Kidney glomerular epithelial cell (primary cell): ENCODE measurements around the gene PLCB4.

Source experiments
- DNase-seq: peaks from one replicate; lab custom pipeline; 2025; lab: John Stamatoyannopoulos, UW

Gene PLCB4

DNA sequence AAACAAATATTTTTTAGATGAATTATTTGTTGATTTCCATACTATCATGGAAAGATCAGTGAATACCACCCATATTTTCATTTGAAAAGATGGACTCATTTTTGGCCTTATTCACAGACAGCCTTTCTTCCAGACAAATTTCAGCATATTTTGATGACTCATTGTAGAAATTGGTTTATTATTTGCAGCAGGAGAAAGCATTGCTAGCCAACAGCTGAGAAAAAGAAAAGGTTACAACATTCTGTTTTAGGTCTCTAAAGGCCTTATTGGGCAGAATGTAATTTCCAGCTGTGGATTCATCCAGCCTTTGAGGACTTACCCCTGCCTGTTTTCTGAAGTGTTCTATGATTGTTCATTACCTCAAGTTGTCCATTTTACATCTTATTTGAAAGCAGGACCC is 201.9 kb downstream of the PLCB4 start:
- DNase-seq = no peak

DNA sequence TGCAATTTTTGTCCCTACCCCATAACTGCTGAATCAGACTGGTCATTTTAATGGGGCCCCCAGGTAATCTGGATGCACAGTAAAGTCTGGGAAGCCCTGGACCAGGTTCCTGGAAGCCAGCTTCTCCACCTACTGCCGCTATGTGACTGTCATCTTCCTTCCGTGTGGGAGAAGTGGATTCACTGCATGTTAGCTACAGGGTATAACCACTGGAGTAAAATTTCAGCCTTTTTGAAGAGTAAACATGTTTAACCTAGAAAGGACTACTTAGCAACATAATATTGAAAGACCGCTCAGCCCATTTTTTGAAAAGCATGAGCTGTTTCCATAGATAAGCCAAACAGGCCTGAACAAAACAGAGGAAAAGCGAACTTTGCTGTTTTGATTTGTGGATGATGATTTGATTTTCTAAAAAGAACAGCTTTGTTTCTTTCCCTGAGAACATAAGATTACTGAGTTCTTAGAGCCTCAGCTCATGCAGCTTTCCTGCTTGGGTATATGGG is 208.1 kb downstream of the PLCB4 start:
- no peak for DNase-seq

DNA sequence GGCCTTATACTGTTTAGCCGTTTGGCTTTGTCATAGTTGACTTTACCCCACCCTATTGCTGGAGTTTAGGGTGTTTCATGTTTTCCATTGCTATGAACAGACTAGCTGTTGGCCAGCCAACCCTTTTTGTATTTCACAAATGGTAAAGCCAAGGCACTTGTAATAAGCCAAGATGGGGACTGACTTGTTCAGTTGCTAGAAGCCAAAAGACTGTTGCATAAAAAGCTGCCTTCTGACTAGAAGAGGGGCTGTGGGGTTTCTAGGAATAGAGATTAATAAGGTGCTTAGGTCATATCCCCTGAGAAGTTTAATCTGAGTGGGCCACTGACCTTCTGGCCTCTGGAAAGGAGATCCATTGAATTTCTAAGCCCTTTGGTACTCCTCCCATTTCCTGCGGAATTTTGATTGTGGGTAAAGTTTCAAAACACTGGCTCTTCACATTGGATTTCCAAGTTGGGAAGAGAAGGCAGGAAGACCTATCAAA is 211.1 kb downstream of the PLCB4 start:
- no peak for DNase-seq

DNA sequence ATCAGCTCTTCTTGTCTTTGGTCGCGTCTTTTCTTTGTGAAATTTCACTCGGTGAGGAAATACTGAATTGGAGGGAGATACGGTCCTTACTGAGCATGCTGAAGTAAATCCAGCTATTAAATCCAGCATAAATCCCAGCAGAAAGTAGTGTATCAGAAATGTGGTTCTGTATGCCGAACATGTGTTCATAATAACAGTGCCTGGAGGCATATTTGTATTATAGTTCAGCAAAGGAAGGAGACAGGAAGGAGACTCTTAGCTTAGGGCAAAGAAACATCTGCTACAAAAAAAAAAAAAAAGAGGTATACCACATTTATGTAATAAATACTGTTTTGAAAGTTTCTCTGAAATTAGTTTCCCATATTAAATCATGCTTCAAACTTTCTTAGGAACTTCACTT is 211.8 kb downstream of the PLCB4 start:
- DNase-seq = no peak

DNA sequence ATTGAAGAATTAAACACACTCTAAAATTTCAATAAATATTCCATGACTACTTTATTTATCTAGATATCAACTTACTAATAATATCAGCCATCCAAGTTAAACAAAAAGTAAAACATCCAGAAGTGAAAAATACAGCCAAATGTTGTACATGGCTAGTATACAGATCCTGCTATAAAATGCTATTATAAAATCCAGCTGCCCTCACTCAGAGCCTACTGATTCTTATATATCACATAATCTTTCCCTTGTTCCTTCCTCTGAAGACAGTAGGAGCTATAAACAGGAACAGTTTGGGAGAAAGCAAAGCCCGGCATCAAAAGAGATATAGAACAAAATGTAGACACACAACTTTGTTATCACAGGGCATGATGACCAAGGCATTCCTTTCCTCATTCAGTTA is 212.9 kb downstream of the PLCB4 start:
- no peak for DNase-seq

DNA sequence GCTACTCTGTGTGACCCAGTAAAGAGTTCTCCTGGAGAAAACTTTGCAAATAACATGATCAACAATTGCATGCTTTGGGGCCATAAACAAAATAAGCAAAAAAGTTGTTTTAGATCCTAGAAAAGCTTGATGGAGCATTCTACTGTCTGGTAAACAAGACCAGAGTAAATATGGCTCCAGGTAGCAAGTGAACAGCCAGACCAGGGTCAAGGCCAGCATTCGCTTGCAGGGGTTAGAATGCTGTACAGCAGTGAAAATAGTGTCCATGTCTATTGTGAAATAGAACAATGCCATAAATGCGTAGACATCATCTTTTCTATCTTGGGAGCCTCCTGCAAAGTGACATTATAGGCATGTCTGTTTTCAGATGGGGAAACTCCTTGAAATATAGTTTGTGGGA is 216.7 kb downstream of the PLCB4 start:
- DNase-seq = no peak

DNA sequence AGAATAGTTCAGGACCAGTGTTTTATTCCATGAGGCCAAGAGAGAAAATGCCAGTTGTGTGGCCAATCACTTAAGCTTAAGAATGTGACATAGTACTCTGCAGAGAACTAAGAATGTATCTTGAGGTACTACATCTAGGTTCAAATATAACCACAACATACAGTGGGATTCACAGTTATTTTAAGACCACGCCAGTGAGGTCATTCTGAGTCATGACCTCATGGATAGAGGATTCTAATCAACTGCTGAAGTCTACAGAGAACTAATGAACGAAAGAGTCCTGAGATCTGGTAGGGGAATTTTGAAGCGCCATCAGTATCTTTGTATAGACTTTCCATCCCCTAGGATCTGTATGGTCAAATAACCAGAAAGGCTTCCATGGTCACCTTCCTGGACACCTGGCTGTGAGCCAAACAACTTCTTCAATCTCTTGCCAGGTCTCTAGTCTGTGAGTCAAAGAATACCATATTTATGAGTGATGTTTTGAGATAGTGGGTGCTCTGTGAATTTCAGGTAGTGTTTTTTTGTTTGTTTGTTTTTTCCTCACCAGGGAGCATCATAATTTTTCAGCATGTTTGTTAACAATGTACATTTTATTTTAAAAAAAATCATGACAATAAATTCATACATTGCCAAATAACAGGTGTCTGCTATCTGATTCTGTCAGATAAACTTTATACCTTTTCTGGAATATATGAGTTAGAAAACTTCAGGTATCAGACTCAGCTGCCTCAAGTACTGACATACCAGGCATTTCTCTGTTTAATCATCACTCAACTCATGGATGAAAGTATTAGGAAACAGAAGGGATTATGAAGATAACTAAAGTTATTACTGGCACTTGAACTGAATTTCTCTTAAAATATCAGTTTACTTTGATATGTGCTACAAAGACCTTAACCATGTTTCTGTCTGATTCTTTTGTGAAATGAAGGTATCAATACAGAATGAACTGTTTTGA is 217.9 kb downstream of the PLCB4 start:
- DNase-seq = peak; percentile 22

DNA sequence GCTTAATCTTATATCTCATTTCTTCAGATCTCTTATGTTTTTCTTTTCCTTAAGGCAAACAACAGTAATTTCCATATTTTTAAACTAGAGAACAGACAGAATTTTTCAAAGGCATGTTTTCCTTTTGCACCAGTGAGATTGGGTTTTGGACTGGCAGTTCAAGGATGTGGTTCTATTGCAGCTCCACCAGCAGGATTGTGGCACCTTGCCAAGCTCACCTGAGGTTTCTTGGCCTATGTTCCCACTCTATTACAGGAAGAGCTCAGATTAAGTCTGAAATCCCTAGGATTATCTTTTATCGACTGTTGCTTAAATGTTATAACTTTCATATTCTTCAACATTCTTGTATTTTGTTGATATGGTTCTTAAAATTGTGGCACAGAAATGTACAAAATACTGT is 218.9 kb downstream of the PLCB4 start:
- DNase-seq = no peak

DNA sequence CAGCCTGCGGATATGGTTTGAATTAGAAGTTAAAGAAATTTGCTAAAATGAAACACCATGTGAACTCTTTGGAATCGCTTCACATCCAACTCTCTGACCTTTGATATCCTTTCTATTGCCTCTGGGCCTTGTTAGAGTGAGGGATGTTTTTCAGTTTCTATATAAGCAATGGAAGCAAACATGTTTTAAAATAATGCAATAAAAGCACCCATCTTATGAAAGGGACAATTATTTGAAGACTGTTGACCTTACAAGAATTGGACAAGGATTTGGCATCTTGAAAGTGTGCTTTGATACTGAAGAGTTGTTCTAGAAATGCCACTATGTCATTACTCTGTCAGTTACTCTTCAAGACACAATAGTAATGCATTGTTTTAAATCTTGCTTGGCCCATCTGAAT is 221.4 kb downstream of the PLCB4 start:
- no peak for DNase-seq

DNA sequence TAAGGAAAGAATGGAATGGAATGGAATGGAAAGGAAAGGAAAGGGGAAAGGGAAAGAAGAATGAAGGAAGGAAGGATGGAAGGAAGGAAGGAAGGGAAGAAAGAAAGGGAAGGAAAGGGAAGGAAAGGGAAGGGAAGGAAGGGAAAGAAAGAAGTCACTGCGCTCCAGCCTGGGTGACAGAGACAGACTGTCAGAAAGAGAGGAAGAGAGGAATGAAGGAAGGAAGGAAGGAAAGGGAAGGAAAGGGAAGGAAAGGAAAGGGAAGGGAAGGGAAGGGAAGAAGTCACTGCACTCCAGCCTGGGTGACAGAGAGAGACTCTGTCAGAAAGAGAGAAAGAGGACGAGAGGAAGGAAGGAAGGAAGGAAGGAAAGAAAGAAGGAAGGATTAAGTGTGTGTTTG is 224.3 kb downstream of the PLCB4 start:
- no peak for DNase-seq

DNA sequence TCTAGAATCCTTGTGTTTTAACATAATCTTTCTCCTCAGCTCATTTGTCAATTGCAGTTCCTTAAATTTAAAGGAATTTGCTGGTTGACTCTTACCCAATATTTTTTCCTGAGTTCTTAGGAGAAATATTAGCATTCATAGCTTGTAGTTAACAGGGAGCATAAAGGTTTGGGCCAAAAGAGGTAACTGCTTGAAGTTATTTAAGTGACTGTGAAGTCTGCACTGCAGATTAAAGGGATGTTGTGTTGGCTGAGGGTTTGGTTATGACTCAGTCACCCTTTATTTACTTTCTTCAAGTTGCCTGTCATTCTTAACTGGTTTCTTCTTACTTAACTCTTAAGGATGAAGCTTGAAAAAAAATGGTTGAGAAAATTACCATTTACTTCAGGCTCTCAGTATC is 225.2 kb downstream of the PLCB4 start:
- DNase-seq = peak; percentile 59

DNA sequence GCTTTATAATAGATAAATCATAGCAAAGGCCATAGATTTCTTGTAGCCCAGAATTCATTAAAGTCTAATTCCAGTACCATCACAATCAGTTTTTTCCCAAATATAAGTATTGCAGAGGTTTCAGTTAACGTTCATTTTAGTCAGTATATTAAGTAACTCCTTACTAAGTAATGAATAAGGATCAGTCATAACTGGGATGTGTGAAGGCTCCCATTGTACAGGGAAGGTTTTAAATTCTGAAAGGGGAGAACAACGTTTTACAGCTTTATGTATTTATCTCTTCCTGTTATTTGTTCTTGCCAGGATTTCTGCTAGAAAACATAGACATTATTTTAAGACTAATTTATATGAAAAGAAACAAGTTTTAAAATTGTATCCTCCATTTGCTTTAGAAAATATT is 230.0 kb downstream of the PLCB4 start:
- no peak for DNase-seq

DNA sequence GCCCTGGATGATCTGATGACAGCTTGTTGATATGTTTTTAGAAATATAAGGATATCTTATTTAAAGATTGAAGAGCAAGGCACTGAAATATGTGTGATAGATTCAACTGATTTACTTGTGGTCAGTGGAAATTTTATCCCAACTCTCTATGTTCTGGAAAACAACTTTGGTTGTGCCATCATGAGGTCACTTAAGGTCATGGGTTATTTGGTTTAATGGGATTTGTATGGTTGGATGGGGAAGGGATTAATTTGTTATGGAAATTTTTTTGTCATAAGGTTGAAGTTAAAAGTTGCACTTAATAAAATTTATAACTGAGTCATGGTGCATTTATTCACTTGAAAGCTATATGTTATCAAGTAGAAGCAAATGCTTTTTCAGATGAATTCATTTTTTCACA is 231.2 kb downstream of the PLCB4 start:
- DNase-seq = no peak

DNA sequence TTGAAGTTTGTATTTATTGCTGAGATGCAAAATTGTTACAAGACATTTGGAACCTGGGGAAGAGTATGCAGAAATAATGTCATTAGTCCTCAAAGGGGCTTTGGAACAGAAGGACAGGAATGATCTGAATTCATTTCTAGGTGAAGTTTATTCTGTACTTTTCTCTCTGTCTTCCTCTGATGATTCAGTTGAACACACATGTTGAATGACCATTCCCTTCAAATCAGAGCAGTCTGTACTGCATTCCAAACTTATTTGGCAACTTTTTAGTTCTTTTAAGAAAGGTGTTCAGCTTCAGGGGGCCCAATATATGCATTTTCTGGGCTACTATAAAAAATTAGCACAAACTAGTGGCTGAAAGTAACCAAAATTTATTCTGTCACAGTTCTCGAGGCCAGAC is 231.6 kb downstream of the PLCB4 start:
- DNase-seq = no peak

DNA sequence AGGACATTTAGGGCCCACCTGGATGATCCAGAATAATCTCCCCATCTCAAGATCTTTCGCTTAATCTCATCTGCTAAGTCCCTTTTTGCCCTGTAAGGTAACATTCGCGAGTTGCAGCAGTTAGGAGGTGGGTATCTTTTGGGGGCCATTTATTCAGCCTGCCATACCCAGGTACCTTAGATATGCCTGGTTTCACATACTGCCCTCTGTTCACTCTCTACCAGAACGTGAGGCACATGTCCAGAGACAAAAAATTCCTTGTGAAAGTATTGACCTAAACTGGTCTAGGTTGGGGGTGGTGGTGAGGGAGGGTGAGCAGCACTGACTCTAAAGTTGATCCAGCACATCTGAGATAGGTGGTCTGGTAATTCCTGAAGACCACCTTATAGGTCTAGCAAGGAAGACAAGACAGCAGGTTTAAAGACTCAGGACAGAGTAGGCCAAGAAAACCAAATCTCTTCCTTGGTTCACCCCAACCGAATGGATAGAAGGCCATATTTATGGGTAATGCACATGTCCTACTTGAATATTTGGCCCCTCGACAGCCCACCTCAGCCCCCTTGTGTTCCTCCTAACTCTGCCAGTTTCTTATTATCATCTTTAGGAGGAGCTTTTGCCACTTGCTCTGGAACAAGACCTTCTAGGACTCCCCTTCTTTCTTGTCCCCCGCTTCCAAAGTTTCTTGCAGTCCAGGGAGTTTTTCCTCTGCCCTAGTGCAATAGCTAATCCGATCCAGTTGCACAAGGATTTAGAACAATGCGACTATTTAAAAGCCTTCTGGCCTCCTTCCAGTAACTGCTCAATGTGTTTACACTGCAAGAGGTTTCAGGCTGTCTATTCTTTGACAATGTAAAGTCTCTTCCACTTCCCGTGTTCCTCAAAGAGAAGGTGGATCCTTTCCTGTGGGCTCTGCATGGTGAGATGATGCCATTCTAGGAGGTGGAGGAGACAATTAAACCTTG is 232.5 kb downstream of the PLCB4 start:
- DNase-seq = no peak

DNA sequence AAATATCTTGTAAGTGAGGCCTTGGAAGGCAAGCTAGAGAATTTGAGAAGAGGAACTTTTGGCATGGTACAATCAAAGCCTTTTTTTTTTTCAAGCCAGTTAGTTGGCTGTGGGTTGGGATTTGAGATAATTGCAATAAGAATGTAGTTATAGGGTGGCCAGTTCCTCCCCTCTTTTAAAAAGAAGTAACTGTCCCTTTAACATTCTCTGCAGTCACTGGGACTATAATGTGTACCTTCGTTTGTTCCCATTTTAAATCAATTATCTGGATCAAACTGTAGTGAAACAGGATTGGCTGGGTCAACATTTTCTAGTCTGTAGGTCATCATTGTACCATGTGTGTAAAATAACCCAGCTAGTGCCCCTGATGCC is 233.2 kb downstream of the PLCB4 start:
- no peak for DNase-seq

DNA sequence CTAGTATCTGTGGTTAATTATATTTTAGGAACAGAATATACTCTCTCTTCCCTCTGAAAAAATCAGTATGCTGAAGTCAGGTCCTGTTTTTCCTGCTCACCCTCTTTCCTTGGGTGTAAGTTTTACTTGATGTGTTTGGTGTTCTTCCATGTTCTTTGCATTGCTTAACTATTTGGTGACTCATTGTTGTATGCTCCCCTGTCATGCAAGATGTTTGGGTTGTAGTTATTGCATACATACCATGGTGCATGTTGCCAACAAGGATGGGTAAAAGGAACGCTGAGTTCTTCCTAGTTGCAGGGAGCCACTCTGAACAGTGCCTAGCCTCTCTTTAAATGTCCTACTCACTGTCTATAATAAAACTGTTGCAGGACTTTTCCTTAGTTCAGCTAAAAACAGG is 237.6 kb downstream of the PLCB4 start:
- DNase-seq = no peak

DNA sequence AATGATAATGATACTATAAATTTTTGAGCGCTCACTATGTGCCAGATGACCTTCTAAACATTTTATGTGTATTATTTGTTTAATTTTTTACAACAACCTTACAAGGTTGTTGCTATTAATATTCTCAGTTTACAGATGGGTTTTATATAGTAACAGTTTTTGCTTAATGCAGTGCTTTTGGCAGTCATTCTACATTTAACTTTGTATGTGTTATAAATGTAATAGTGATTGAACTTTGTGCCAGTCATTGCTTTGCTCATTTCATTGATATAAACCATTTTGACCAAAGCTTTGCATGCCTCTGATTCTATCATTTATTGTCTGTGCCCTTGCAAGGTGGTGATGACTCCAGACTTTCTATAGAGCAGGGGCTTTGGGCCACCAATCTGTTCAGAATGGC is 239.2 kb downstream of the PLCB4 start:
- no peak for DNase-seq

DNA sequence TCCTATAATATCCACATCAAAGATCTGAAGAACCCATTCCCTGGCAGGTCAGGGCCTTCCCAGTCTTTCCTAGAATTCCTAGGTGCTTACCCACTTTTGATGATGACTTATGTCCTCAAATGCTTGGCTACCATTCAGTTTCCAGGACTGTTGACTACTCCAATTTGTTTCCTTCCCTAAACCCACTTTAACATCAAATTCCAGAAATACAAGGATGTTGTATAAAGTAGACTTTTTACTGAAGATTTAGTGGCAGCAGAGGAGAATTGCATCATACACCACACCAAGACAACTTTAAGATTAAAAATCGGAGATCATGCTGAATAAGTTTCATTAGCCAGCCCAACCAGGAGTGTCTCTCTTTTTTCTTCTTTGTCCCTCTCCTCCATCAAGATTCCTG is 242.2 kb downstream of the PLCB4 start:
- DNase-seq = no peak

DNA sequence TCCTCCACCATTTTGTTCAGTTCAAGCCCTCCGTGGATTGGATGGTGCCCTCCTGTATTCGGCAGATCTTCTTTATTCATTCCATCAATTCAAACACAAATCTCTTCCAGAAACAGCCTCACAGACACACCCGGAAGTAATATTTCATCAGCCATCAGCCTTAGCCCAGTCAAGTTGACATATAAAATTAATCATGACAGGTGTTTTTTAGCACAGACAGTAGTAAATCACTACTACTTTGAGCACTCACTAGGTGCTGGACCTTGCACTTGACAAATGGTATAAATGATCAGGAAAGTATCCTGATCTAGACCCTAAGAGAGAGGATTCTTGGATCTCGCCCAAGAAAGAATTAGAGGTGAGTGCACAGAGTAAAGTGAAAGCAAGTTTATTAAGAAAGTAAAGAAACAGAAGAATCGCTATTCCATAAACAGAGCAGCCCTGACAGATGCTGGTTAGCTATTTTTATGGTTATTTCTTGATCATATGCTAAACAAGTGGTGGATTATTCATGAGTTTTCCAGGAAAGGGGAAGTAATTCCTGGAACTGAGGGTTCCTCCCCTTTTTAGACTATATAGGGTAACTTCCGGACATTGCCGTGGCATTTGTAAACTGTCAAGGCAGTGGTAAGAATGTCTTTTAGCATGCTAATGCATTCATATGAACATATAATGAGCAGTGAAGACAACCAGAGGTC is 250.9 kb downstream of the PLCB4 start:
- no peak for DNase-seq

DNA sequence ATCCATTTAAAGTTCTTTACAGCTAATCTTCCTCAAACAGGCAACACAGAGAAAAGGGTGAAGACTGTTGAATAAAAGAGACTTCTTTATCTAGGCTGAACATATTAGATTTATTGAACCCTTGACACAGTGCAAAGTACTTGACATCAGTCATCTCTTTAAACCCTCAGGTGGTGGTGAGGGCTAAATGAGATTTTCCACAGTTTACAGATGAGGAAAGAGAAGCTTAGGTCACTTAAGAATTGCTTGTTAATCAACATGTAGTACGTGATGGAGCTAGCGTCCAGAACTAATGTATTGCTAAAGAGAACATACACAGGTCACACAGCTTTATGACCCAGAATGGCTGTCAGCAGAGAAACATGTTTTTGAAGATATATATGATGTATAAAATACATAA is 252.1 kb downstream of the PLCB4 start:
- DNase-seq = no peak

DNA sequence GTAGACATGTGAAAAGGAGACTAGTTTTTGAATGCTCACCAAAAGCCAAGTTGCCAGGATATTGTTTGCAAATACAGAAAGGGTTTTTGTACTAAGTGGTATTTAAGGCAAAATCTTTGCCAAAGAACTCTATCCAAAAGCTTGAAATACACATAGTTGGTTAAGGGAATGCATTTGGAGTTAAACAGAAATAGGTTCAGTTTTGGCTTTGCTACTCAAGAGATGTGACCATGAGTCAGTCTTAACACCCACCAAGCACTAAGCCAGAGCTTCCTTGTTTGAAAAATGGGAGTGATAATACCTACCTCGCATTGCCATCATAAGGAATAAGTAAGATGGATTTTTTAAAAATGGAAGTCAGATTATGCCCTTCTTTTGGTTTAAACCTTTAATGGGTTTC is 253.8 kb downstream of the PLCB4 start:
- DNase-seq = no peak
